ENCODE measurements around the gene SGMS2.

SGMS2 gene

GRCh38 chr4:107824350-107825071, at the start of gene SGMS2:
TSS of gene SGMS2 (plus strand) at chr4:107824932. CDS start at chr4:107895554, 70,622 bp downstream.
- DNase-seq: no peak

- DNase-seq: no peak
Observed at GRCh38 chr4:107777890-107778289, 46.8 kb upstream of the SGMS2 start.

GRCh38 chr4:107778784-107779530, 45.8 kb upstream of the SGMS2 start:
- DNase-seq: no peak

- DNase-seq: no peak
Observed at GRCh38 chr4:107780665-107781064, 44.1 kb upstream of the SGMS2 start.

GRCh38 chr4:107791902-107792301, 32.8 kb upstream of the SGMS2 start:
- DNase-seq: no peak

GRCh38 chr4:107792711-107793110, 32.0 kb upstream of the SGMS2 start:
- no peak for DNase-seq

GRCh38 chr4:107793996-107794395, 30.7 kb upstream of the SGMS2 start:
- no peak for DNase-seq

GRCh38 chr4:107799669-107800450, 24.9 kb upstream of the SGMS2 start:
- DNase-seq: no peak

GRCh38 chr4:107800706-107801105, 24.0 kb upstream of the SGMS2 start:
- no peak for DNase-seq

- DNase-seq: no peak
Observed at GRCh38 chr4:107801766-107802211, 22.9 kb upstream of the SGMS2 start.

- DNase-seq: no peak
Observed at GRCh38 chr4:107804956-107805355, 19.8 kb upstream of the SGMS2 start.

GRCh38 chr4:107806196-107806595, 18.5 kb upstream of the SGMS2 start:
- DNase-seq: no peak

GRCh38 chr4:107808572-107808971, 16.2 kb upstream of the SGMS2 start:
- no peak for DNase-seq

GRCh38 chr4:107809210-107809609, 15.5 kb upstream of the SGMS2 start:
- DNase-seq: no peak

- no peak for DNase-seq
Observed at GRCh38 chr4:107814758-107815157, 10.0 kb upstream of the SGMS2 start.

- no peak for DNase-seq
Observed at GRCh38 chr4:107815158-107815557, 9.6 kb upstream of the SGMS2 start.

- no peak for DNase-seq
Observed at GRCh38 chr4:107818301-107818910, 6.3 kb upstream of the SGMS2 start.

GRCh38 chr4:107823870-107824349, 822 bp upstream of the SGMS2 start:
- no peak for DNase-seq

- no peak for DNase-seq
Observed at GRCh38 chr4:107825072-107825824, 516 bp downstream of the SGMS2 start.

GRCh38 chr4:107826421-107826980, 1.8 kb downstream of the SGMS2 start:
- no peak for DNase-seq

- DNase-seq: no peak
Observed at GRCh38 chr4:107828315-107829090, 3.8 kb downstream of the SGMS2 start.
